Muscle of leg (tissue), 11 donors: Measurements from ENCODE around the gene HRNR. TPM values are rescaled to one million over a fixed set of nuclear protein-coding genes. Genes with fewer than 3 reads are reported as not detected.

Source experiments
- DNase-seq: peaks from one replicate; pipeline ENCODE4 v3.0.0; 2013
- H3K27ac ChIP-seq: one replicate; pipeline ENCODE4 v1.5.1; 2013; ENCODE audit warnings: mild to moderate bottlenecking, low read length, control low read depth
- H3K27me3 ChIP-seq: one replicate; pipeline ENCODE4 v1.6.1; 2013; ENCODE audit warnings: low read length; ENCODE audit not compliant: control insufficient read depth, insufficient read depth
- H3K36me3 ChIP-seq: one replicate; pipeline ENCODE4 v1.6.1; 2013; ENCODE audit warnings: low read length; ENCODE audit not compliant: control insufficient read depth, insufficient read depth
- H3K4me1 ChIP-seq: one replicate; pipeline ENCODE4 v1.6.1; 2013; ENCODE audit warnings: low read length; ENCODE audit not compliant: control insufficient read depth, insufficient read depth
- H3K4me3 ChIP-seq: one replicate; pipeline ENCODE4 v1.5.1; 2013; ENCODE audit warnings: low read length, control low read depth
- H3K9me3 ChIP-seq: replicated peaks from 2 replicates; pipeline ENCODE4 v1.6.1; 2013; ENCODE audit warnings: low read depth, low read length; ENCODE audit not compliant: control insufficient read depth
- WGBS: methylation state at CpG from one replicate; pipeline ENCODE4 v1.1.5; 2013; ENCODE audit warnings: missing lambda C conversion rate; ENCODE audit not compliant: insufficient coverage; 5-methylcytosine and 5-hydroxymethylcytosine counted together
- polyA plus RNA-seq, 8 donors: library from polyadenylated mRNA; unstranded; fragments of 120-200 nt; gene quantifications; one replicate each; pipeline versions ENCODE4 v1.2.1 to v1.2.3, GENCODE V29; 2013; ENCODE audit warnings: inconsistent platforms in 1 of 8, low replicate concordance in 1 of 8; ENCODE audit not compliant: insufficient read length in 8 of 8, insufficient read depth in 1 of 8
- total RNA-seq: library from RNA; stranded (reverse); fragments of 120-200 nt; gene quantifications from one replicate; pipeline ENCODE4 v1.2.4, GENCODE V29; 2013

Gene HRNR
- total and polyA plus RNA-seq, 9 donors: 0.03 to 0.49 (median 0.17) TPM; not detected in 1

DNA sequence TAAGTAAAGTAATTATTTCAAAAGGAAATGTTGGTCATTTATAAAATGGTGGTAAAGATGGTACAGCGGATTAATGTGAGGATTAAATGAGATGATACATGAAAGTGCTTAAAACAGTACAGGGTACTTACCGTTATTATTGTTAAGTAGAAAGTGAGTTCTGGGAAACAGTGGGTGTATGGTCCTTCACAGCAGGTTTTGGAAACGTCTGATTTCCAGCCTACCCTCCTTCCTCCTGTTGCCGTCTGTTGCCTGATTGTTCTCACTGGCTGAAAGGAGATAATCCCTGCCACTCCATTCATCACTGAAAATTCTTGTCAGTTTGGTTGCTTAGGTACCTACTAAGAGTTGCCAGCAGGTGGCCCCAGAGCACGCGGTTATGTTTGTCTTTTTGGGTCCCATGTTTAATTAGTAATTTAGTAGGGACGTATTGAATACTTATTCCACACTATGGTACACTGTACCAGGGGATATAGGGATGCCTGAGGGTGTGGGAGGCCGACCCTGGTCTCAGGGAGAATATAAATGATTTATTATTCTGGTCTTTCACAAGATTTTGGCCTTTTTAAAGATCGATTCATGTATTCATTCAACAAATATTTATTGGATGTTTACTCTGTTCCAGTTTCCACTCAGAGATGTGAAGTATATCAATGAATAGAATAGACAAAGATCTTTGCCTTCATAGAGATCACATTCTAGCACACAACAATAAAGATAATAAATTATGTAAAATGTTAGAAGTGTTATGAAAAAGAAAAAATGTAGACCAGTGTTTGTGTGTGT is 34.1 kb downstream of the HRNR start:
- Histone ChIP-seq H3K27me3 (peaks cover 22% of the 10 kb centered on the region), H3K9me3 (no peaks in the 10 kb centered on the region), H3K4me3 (peak overlapping the region; percentile 55), H3K4me1 (peaks cover 7% of the 10 kb centered on the region), H3K27ac (no peak overlapping the region), H3K36me3 (no peaks in the 10 kb centered on the region)
- DNase-seq: peak; percentile 28
- 44% methylated on average over 2 of the region's 9 CpGs for WGBS

DNA sequence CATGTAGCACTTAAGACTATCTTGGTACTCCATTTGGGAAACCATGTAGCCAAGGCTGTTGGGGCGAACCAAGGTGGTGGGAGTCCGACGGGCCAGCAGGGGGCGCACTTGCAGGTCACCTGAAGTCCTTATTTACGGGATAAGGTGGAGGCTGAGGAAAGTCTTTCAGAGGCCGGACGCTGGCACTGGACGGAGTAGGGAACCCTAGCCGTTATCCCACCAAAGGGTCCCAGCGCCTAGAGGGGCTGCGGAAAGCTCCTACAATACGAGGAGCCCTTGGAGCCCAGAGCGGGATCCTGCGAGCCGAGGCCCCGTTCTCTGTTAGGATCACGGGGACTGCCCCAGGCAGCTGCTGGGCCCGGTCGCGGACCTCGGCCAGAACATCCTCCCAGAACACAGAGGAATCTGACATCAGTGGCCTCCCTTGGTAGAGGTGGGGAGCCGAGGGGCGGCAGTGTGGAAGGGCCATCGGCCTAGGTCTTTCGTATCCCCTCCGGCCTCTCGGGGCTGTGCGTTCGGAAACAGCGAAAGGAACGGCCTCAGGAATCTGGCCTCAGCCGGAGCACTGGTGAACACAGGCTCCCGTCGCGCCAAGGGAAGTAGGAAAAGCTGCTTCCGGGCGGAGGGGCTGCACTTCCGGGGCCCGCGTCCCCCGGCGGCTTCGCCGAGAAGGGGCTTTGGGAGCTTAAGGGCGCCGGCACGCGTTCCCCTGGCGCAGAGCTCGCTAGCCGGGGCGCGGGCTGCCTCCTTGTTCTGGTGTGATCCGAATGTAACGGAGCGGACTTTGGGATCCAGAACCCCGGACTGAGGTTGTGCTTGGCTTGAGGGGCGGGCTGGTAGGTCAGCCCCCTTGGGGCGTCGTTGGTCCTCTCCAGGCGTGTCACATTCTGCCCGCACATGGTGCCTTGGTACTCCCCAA is 35.1 kb downstream of the HRNR start:
- no peaks in the 10 kb centered on the region for H3K36me3 ChIP-seq
- H3K27ac ChIP-seq: peak overlapping the region; percentile 57
- H3K27me3 ChIP-seq: peaks cover 26% of the 10 kb centered on the region
- H3K4me1 ChIP-seq: peaks cover 7% of the 10 kb centered on the region
- peak; percentile 23 for DNase-seq
- H3K4me3 ChIP-seq: peak overlapping the region; percentile 55
- H3K9me3 ChIP-seq: no peaks in the 10 kb centered on the region
- 17% methylated on average over 51 of the region's 62 CpGs for WGBS

DNA sequence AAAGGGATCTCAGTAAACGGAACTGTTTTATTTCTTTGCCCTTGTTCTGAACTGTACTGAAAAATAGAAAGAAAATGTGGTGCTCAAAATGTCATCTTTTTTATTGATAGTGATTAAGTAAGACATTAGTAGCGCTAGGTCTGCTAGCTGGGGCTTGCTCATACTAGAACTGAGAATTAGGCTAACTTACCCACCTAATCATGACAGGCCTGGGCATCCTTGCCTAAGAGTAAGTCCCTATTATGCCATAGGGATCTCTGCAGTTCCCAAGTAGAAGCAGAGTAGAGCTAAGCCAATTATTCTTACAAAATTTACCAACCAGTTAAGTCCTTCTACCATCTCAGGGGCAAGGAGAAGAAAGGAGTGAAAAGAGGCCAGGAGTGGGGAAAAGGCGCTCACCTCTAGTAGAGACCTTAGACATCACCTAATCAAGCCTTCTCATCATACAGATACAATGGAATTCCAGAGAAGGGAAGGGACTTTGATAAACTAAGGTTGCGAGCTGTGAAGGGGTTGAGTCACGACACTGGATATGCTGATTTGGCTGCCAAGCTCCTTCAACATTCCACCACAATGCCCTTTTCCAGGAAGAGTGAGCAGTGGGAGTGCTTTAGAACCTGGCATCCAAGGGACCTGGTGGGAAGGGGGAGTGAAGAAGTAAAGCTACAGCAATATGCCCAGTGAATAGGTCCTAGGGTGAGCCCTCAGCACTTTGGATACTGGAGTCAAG is 37.3 kb downstream of the HRNR start:
- DNase-seq: no peak
- peaks cover 26% of the 10 kb centered on the region for H3K27me3 ChIP-seq
- H3K9me3 ChIP-seq: no peaks in the 10 kb centered on the region
- H3K4me3 ChIP-seq: no peak overlapping the region
- no peak overlapping the region for H3K27ac ChIP-seq
- H3K36me3 ChIP-seq: no peaks in the 10 kb centered on the region
- peaks cover 7% of the 10 kb centered on the region for H3K4me1 ChIP-seq
- no CpG with 5 or more reads among the region's 5 CpGs for WGBS

DNA sequence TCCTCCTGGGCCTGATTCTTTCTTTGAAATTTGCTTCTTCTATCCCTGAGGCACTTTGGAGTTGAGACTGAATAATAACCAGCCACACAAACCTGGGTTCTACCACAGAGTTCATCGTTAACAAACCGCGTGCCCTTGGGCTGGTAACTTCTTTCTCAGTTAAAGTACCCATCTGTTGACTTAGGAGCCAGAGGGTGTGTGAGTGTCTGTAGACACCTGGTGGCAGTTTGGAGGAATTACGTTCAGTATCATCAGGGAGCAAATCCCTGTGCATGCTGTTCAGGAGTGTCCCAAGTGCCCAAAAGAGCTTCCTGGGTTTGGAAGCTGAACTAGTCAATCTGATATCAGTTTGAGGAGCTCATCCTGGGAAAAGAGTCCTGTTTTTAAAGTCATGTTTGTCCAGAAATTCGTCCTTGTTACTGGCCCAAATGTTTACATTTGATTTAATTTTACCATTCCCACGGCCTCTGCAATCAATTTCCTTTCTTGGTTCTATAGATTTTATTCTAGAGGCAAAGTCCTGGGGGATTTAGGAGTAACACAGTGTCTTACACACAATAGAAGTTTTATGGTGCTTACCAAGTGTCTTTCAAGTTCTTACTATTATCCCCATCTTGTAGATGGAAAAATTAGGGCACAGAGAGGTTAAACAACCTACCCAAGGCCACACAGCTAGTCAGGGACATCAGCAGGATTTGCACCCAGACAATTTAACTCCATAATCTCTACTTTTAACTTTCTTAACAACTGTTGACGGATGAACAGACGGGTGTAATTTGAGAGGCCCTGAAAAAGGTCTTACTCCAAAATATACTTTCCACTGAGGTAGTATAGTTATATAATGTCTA is 38.2 kb downstream of the HRNR start:
- 0% methylated on average over 1 of the region's 8 CpGs for WGBS
- no peak overlapping the region for H3K27ac ChIP-seq
- H3K36me3 ChIP-seq: no peaks in the 10 kb centered on the region
- peaks cover 7% of the 10 kb centered on the region for H3K4me1 ChIP-seq
- no peak overlapping the region for H3K4me3 ChIP-seq
- H3K27me3 ChIP-seq: peaks cover 23% of the 10 kb centered on the region
- H3K9me3 ChIP-seq: no peaks in the 10 kb centered on the region
- DNase-seq: peak; percentile 39

DNA sequence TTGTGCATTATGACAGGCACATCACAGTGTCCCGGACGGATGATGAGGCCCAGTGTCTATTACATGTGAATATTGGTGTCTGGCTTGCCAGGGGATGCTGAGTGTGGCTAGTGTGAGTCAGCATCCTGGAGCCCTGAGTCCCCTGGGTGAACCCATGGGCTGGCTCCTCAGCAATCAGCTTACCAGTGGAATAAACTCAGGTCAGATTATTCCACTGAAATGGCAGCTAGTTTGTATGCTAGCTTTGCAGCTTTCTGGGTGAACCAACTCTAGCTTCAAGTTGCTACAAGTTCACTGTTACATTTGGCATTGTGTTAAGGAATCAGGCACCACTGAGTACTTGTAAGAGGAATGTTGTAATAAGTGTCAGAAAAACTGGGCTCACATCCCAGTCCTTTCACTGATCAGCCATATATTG is 41.0 kb downstream of the HRNR start:
- Histone ChIP-seq H3K9me3 (no peaks in the 10 kb centered on the region), H3K27me3 (peaks cover 7% of the 10 kb centered on the region), H3K27ac (no peak overlapping the region), H3K36me3 (no peaks in the 10 kb centered on the region), H3K4me3 (no peak overlapping the region), H3K4me1 (no peaks in the 10 kb centered on the region)
- DNase-seq: peak; percentile 6
- WGBS: no CpG with 5 or more reads among the region's 2 CpGs

DNA sequence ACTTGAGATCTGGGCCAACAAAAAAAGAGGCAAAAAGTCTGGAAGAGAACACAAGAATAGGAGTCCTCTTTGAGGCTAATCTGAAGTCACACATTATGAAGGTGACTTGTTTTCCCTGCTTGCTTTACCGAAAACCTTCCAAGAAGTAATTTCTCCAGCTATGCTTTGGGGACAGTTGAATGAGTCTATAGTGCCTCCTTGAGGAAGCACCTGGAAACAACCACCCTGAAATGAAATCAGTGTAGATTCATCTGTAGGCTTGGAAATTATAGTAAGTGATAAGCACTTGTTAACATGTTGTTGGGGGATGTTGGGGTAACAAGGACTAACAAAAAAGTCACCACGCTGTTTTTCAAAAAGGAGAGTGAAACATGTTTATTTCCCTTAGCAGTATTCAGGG is 41.6 kb downstream of the HRNR start:
- DNase-seq: no peak
- Histone ChIP-seq H3K27me3 (peaks cover 7% of the 10 kb centered on the region), H3K27ac (no peak overlapping the region), H3K4me3 (no peak overlapping the region), H3K36me3 (no peaks in the 10 kb centered on the region), H3K9me3 (no peaks in the 10 kb centered on the region), H3K4me1 (no peaks in the 10 kb centered on the region)
- WGBS: no CpG with 5 or more reads among the region's 2 CpGs

DNA sequence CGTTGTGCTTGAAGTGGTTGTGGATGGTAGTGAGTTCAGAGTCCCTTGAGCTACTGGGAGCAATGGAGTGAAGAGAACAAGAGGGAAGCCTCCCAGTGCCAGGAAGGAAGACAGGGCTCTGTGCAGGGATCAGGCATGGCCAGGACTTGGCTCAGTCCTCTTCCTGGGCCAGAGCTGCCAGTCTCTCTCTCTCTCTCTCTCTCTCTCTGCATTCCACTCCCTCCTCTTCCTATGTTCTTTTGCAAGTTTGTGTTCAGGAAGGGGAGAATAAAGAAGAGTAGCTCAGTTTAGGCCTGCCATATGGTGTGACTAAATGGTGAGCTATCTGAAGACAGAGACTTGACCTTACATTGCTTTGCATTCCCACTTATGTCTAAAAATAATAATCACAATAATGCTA is 44.4 kb downstream of the HRNR start:
- Histone ChIP-seq H3K4me3 (no peak overlapping the region), H3K36me3 (no peaks in the 10 kb centered on the region), H3K4me1 (no peaks in the 10 kb centered on the region), H3K27me3 (peaks cover 1% of the 10 kb centered on the region), H3K9me3 (no peaks in the 10 kb centered on the region), H3K27ac (no peak overlapping the region)
- DNase-seq: no peak
- 80% methylated on average over 1 of the region's 1 CpG for WGBS

DNA sequence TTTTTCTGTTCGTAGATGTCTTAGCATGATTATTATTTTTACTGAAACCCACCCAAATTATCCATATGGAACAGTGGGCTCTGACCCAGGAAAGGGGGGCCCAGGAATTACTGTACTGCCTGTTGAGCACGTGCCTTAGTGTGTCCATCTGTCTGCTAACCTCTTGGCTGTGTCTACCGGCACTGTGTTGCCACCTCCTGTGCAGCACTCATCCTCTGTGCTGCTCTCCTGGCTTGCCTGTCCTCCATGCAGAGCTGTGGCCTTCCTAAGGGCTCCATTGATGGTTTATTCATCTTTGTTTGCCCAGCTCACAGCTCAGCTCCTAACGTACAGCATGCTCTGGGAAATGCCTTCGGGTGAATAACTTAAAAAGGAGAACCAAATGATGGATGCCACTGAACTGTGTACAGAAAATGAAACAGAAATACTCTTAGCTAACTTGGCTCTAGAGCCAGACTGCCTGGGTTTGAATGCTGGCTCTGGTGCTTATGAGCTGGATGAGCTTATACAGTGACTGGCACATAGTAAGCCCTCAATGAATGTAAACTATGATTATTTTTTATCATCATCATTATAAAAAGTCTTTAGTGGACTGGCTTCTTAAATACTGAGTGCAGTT is 53.6 kb downstream of the HRNR start:
- DNase-seq: no peak
- Histone ChIP-seq H3K4me3 (no peak overlapping the region), H3K36me3 (no peaks in the 10 kb centered on the region), H3K9me3 (no peaks in the 10 kb centered on the region), H3K4me1 (no peaks in the 10 kb centered on the region), H3K27ac (no peak overlapping the region), H3K27me3 (no peaks in the 10 kb centered on the region)
- WGBS: 69% methylated on average over 2 of the region's 5 CpGs

DNA sequence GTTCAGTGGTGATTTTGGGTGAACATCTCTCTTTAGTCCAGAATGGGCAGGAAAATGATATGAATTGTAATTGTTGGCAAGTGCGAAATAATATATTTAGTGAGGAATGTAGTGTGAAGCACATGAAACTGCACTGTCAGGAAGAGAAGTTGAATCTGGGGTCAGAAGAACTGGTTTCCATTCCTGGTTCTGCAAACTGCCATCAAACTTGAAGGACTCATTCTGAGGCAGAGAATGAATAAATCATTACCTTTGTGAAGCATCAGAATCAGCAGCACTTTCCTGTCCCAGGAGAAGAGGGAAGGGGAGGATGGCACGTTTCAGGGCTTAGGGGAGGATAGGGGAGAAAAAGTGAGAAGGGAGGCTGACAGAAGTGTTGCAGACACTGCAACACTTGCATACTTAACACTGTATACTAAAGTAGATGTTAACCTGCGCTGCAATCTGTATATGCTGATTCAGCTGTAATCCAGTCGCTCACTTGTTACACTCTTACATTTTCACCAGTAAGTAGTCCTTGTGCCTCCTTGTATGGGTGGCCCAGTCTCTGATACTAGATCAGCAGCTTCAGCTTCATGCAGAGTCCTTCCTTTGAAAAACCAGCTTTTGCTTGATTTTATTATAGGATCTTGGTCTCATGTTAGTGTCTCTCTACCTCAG is 54.5 kb downstream of the HRNR start:
- 64% methylated on average over 1 of the region's 4 CpGs for WGBS
- no peak overlapping the region for H3K4me3 ChIP-seq
- H3K9me3 ChIP-seq: no peaks in the 10 kb centered on the region
- DNase-seq: peak; percentile 16
- no peaks in the 10 kb centered on the region for H3K27me3 ChIP-seq
- H3K4me1 ChIP-seq: no peaks in the 10 kb centered on the region
- H3K36me3 ChIP-seq: no peaks in the 10 kb centered on the region
- no peak overlapping the region for H3K27ac ChIP-seq
